GM21723 (cell line): ENCODE data around the gene SOX11.

ENCODE experiments used
- ATAC-seq: cut with Tn5 transposase; IDR thresholded peaks from one replicate; pipeline ENCODE4 v1.9.1; 2021; ENCODE audit warnings: mild to moderate bottlenecking, moderate library complexity; ENCODE audit not compliant: unreplicated experiment

SOX11 gene

DNA sequence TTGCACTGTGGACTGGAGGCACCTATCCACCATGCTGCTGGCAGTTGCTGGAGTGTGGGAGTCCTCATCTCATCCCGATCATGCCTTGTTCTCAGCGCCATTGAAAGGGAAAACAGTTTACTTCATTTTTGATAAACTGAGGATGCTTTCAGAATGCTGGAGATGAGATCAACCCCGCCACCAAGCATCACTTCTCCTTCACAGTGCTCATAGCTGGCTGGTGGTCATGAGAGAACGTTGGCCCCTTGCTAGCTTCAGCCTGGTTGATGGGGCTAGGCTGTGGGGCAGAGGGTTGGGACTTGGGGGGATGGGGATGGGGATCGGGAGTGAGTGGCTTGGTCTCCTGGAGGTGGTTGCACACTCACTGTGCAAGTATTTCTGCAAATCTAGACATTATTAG lies 30.1 kb downstream of the SOX11 start:
- no peak for ATAC-seq

DNA sequence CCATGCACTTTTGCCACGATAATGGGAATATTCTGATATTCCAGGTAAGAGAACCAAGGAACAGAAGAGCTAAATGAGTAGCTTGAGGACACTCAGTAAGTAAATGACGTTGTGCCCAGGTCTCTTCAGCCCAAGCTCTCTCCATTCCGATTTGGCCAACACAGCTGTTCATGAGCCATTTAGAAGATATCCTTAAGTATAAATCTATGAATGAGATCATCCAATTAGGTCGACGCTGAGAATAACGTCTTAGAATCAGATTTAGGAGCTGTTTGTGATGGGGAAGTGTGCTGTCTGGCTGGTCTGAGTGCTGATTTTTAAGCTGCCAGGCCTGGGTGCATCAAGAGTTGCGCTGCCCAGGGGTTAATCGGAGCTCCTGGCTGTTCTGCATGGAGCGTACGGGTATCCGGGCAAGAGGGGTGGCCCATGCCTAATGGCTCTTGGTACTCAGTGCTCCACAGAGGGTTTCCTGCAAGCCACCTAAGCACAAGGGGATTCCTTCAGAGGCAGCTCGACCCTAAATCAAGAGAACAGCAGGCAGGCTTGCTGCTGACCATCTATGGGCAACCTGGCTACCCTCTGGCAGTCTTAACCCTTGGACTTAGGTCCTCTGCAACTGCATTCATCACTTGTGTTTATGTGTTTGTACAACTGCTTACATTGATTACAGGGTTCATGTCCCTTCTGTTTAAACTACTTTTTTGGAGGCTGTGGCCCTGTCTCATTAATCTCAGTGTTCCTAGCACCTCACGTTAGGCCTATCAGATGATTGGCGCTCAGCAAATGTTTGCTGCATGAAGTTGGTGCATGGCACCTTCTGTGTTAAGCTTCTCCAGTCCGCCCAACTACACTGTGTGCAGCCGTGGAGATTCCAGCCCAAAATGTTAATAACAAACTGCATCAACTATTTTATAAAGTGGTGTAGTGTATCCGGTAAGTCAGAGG lies 31.9 kb downstream of the SOX11 start:
- ATAC-seq = no peak

DNA sequence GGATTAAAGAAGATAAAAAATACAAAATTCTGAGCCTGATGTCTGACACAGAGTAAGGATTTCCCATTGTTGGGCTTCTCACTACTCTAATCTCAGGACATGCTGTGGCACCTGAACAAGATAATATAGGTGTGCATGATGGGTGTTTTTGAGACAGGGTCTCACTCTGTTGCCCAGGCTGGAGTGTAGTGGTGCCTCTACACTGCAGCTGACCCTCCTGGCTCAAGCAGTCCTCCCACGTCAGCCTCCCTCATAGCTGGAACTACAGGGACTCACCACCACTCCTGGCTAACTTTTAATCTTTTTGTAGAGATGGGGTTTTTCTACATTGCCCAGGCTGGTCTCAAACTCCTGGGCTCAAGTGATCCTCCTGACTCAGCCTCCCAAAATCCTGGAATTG lies 32.9 kb downstream of the SOX11 start:
- no peak for ATAC-seq

DNA sequence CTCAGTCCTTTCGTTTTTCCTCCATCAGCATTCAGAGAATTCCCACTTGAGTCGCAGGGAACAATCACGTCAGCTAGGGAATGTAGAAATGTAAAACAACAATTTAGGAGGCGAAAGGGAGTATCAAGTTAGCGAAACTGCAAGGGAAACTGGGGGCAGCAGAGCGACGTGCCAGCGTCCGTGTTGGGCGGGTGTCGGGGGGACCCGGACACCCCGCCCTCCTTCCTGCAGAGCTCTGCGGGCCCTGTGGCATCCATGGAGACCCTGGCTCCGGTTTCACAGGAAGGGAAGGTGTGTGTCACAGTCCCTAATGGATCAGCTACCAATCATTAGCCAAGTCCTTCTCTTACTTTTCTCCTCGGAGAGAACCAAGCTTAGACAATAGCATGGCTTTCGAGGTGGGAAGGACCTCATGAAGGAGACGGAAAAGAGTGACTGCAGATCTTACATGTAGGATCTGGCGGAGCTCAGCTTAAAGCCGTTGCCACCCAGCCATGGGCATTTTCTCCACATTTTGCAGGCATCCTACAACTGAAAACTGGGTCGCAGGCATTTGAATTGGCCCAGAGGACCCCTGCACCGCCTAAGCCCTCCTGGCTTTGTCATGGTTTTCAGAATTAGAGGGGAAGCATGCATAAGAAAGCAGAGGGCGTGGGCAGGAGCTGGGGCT lies 33.7 kb downstream of the SOX11 start:
- ATAC-seq = no peak

DNA sequence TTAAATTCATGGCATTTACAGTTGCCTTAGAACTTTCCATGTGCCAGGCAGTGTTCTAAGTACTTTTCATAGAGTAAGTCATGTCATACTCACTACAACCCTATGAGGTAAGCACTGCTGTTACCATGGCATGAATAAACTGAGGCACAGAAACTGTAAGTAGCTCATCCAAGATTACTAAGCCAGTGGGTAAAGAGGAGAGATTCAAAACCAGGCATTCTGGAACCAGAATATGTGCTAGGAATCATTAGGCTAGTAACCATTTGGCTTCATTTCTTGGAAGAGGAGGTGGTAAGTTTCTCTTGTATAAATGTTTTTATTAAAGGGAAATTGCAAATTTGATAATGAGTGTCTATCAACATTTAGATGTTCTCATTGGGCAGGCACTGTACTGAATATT lies 35.1 kb downstream of the SOX11 start:
- no peak for ATAC-seq

DNA sequence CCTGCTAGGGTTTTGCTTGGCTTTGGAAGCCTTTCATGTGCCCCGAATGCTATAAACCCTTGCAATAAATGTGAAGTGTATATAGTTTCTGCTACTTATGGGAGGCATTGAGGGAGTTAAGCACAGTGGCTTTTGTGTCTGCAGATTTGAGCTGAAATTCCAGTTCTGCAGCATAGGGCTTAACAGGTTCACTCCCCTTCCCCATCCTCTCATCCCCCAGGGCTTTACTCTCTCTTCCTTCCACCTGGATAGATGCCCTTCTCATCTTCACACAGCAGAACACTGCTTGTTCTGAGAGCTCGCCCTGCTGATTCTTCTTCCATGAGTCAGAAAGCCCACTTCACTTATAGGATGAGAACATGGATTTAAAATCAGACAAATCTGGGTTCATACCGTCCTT lies 37.2 kb downstream of the SOX11 start:
- ATAC-seq = no peak

DNA sequence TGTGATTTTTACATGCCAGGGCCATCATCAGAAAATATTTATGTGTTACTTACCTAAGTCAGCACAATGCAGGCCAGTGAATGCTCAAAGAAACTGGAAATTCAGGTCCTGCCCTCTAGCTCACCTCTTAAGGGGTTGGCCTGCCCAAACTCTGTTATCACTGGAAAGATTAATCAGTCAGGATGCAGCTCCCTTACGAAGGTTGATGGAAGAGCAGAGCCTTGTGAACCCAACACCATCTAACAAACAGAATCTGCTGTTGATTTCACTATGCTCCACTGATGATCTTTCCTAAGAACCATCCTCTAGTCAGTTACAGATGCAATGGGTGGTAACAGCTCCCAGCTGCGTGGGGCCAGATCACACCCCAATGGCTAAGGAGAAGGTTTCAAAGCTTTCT lies 38.2 kb downstream of the SOX11 start:
- ATAC-seq = no peak

DNA sequence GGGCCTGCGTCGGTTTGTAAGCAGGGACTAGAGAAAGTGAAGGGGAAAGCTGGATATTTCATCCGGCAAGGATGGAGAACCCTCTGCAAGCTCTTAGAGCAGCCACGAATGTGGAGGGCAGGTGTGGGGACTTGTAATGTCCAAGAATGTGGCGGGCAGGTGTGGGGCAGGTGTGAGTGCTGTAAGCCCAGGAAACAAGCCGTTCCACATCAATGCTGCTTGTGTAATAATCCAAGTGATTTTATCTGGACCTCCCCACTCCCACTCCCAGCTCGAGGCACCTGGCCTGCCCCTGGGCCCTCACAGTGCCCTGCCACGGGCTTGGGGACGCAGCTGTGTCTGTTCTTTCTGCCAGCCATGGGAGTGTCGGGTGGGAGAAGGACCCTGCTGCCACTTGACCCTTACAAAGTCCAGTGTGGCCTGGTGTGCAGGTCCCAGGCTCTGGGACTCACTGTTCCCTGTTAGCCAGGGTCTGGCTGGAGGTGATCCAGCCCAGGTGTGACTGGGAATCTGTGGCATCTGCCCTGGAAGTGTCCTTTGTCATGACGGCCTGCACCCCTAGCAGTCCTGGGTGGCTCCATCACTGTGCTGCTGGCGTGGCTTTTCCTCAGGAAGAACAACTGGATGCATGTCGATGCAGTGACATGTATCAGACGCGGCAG lies 42.8 kb downstream of the SOX11 start:
- no peak for ATAC-seq

DNA sequence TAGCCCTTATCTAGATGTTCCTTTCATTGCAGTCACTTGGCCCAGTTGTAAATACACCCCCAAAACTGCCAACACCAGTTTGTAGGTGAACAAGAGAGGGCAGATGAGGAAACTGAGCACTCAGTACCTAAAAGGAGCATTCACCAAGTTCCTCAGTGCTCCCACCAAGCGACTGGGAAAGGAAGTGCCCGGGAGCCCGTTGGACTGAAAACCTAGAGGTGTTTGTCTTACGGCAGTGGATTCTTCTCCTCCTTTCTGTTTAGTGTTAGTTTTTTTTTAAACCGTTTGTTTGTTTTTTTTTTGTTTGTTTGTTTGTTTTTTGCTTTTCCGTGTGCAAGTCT lies 43.3 kb downstream of the SOX11 start:
- ATAC-seq = no peak

DNA sequence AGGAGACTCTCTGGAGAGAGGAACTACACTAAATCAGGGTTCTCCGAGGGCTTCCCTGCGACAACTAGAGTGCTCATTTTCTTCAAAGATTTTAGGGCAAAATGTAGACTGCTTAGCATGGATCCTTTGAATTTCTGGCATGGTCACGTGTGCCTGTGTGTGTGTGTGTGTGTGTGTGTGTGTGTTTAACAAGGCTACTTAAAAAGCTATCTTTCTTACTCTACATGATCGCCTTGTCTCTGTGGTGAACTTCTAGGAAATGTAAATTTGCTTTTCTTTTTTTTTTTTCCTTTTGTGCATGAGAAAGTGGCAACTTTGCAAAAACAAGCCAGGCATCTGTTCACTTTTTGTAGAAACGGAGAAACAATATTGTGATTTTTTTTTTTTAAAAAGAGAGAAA lies 43.9 kb downstream of the SOX11 start:
- ATAC-seq = no peak

DNA sequence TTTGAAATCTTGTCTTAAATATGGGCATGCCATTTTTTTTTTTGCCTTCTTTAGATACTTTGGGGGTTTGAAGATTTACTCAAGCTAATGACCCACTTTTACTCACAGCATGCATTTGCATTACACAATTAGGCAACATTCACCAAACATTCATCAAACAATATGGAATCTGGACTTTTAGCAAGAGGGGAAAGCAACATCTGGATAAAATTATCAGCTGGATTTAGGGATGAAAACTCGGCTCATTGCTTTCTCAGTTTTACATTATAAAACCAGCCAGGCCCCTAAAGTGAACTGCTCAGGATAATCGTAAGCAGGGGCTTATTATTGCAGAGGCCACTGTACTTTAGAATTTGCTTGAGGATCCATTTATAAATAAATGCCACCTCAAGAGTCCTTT lies 44.7 kb downstream of the SOX11 start:
- ATAC-seq = no peak

DNA sequence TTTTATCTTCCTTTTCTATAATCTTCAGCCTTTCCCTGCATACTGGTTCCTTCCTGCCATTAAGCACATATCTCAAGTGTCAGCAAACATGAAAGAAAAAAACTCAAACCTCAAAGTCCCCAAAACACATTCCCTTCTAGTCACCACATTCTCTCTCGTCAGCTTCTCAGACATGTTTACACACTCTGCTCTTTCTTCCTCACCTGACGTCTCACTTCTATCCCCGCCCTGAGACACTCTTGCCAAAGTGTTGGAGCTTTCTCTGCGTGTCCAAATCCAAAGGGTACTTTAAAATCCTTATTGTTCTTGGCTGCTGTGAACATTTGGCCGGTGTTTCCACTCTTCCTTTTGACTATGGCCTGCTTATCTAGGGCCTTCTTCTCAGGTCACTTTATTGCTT lies 47.9 kb downstream of the SOX11 start:
- no peak for ATAC-seq

DNA sequence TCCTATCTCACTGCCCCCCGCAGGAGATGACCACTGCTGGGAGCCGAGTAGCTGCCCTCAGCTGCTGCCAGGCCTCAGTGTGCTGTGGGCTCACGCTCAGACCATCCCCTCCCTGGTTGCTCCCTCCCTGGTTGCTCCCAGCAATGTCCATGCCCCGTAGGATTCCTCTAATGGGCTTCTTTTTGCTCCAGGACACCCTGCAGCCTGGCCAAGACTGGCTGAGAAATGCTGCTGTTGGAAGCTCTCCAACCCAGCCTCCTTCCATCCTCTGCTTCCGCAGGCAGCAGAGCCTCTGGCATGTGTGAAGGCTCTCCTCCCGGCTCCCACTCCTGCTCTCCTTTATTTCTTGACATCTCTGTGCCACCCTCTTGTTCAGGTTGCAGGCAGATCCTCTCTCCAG lies 48.6 kb downstream of the SOX11 start:
- no peak for ATAC-seq

DNA sequence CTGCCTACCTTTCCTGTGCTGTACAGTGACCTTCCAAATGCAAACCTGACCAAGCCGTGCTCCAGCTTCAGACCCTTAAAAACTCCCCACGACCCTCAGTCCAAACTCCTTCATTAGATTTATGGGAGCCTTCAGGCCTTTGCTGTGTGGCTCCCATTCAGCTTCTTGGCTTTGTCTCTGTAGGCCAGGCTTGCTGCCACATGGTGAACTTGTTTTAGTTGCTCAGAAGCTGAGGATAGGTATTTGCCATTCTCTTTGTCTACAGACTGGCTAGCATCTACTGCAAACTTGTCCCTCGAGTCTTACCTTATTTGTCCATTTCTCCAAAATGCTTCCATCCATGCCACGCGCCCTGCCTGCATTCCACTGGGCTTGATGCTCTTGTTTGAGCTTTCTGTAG lies 49.1 kb downstream of the SOX11 start:
- ATAC-seq = no peak

DNA sequence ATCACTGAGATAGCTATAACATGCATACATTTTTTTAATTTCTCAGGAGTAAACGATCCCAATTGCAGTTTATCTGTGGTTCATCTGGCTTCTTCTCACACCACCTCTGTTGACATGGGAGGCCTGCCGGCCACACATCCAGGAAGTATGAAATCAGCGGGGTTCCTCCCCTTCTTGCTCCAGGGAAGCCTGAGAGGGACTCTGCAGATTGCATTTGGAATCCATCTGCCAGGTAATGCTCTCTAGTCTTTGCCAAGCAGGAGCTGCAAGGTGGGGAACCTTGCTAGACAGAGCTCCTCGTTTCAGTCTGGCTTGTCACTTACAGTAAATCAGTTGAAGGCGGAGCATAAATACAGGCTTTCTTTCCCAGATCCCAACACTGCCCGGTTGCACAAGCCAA lies 49.9 kb downstream of the SOX11 start:
- ATAC-seq = no peak

DNA sequence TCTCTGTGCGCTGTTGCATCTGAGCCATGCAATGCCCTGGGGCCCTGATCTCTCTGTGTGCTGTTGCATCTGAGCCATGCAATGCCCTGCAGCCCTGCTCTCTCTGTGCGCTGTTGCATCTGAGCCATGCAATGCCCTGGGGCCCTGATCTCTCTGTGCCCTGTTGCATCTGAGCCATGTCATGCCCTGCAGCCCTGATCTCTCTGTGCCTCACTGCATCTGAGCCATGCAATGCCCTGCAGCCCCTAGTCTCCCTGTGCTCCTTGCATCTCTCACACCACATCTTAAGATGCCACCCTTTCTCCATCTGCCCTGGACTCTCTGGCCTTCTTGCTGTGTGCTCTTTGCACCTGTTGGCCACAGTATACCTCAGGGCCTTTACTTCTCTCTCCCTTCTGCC lies 56.2 kb downstream of the SOX11 start:
- ATAC-seq = no peak

DNA sequence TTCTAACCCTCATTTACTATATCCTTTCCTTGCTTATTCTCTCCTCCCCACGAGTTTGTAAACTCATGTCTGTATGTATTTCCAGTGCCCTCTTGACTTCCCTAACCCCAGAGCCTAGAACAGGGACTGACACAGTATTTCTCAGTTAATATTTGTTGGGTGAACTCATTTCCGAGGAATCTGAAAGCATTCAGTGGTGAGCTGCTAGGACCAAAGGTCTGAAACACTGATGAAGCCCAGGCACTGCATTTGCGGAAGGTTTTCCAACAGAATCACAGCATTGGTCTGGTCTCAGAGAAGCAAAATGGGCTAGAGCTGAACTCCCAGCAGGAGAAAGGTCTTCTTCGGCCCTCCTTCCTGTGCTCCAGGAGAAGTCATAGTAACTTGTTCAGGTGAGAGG lies 56.8 kb downstream of the SOX11 start:
- ATAC-seq = no peak

DNA sequence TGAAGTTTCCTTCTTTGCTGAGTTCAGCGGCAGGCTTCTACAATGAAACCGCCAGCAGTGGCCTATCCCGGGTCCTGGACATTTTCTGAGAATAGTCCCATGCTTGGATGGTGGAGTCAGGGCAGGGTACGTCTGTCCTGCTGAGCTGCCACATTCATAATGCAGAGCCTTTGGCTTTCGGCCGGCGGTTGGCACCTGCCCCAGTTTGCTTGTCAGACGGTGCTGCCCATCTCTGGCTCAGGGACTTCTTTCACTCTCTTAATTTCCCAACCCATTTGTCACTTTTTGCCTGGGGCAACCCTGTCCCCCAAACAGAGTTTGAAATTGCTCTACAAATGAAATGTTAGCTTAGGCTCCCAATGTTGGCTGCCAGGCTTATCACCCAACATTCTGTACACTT lies 57.2 kb downstream of the SOX11 start:
- no peak for ATAC-seq
